HUDEP-2 (cell line): ENCODE data around the gene NR1H2.
"Not testable (repeated sequence)": the region's sequence is repeated elsewhere in the genome, so short reads cannot be mapped to it uniquely, and the experiment has no call there.

Experiments
- DNase-seq, 76 experiments: peaks; one replicate each; lab custom pipeline; 2025; ENCODE audit not compliant: unreplicated experiment in 76 of 76; lab: John Stamatoyannopoulos, UW

NR1H2 gene

DNA sequence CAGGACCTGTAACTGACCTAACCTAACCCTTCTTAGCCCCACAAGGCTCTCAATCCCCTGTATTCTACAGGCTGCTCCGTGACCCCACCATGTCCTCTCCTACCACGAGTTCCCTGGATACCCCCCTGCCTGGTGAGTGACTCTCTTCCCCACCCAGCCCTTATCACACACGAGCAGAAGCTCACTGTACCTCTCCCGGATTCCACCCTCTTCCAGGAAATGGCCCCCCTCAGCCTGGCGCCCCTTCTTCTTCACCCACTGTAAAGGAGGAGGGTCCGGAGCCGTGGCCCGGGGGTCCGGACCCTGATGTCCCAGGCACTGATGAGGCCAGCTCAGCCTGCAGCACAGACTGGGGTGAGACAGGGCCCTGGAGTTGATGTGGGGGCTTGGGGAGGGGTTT, 1.3 kb downstream of the NR1H2 start:
- peak in 65 of 76 experiments; percentile 29 to 91 (median 71) for DNase-seq

- no peak for DNase-seq
Measured at GRCh38 chr19:50378169-50378862, 2.1 kb downstream of the NR1H2 start.

- DNase-seq: no peak
Measured at GRCh38 chr19:50378863-50379236, 2.6 kb downstream of the NR1H2 start.

- no peak for DNase-seq
Measured at GRCh38 chr19:50379602-50380001, 3.3 kb downstream of the NR1H2 start.

- no peak for DNase-seq
Measured at GRCh38 chr19:50380137-50380536, 3.9 kb downstream of the NR1H2 start.

- DNase-seq: peak in 14 of 76 experiments; percentile 13 to 65 (median 36)
Measured at GRCh38 chr19:50380751-50381151, 4.5 kb downstream of the NR1H2 start.

- peak in 7 of 76 experiments; percentile 18 to 40 (median 26) for DNase-seq
Measured at GRCh38 chr19:50381881-50382729, 5.8 kb downstream of the NR1H2 start.

DNA sequence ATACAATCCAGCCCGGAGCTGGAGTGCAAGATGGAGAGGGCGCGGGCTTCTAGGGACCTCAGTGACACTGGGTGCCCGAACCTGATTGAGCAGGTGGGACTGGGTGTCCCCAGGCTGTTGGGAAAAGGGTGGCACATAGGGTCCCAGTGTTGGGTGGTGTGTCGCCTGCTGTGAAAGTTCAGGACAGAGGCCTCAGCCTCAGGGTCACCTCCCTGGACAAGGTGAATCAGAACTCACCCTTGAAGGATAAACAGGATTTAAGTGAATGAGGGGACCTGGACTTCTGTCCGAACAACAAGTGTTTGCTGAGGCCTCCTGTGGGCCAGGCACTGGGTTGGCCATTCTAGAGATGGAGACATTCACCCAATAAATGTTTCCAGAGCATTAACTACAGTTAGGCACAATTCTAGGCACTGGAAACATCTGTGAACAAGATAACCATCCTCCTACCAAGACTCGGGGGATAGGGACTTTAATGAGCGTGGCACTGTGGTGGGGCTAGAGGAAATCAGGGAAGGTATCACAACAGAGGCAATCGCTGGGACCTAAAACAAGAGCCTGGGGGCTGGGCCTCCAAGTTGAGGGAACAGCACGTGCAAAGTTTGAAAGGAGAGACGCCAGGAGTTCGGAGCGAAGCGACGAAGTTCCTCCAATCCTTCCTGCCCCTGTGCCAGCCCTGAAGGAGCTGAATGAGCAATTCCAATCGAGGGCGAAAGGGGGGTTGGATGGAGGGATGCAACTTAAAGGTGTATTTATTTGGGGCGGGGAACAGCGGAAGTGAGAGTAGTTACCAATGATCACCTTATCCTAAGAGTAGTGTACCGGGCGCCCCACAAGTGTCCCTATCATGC, 7.0 kb downstream of the NR1H2 start:
- DNase-seq: peak in 3 of 76 experiments; percentile 23 to 48 (median 32)

DNA sequence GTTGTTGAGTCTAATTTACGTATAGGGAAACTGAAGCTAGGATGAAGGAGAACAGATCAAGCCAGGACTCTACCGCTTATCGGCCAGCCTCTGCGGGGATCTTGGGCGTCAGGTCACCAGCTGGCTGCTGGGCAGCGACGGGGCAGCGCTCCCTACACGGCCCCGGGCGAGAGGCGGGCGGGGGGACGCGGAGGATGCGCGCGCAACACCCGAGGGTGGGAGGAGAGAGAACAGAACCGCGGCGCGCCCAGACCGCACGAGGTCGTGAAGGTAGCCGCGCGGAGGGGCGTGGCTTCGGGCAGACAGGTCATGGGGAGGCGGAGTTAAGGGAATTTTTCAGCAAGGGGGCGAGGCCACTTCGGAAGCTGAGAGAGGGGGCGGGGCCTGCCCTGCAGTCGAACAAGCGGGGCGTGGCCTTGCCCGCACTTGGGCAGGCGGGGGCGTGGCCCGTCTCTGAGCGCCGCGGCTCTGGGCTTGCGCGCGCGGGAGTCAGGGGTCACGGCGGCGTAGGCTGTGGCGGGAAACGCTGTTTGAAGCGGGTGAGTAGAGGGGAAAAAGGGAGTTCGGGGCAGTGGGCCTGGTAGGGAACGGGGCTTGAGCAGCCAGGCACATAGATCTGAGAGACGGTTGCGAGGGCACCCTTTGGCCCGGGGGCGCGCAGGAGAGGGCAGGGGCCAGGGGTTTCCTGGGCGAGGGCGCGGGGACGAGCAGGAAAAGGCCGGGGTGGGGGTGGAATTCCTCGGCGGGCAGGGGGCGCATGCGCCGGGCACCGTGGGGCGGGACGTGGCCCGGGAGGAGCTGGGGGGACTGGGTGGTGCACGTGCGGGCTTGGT, 7.8 kb downstream of the NR1H2 start, which contains the start of gene POLD1:
POLD1 (plus strand) TSS at position 496 of the 833 bp plus-strand sequence. CDS start 14,505 bp downstream, outside the sequence.
- peak; percentile 81 to 100 (median 99) for DNase-seq

- peak in 47 of 76 experiments; percentile 20 to 73 (median 46) for DNase-seq
Measured at GRCh38 chr19:50384685-50385535, 8.7 kb downstream of the NR1H2 start.

GRCh38 chr19:50387176-50387867, 11.1 kb downstream of the NR1H2 start:
- DNase-seq: no peak

DNA sequence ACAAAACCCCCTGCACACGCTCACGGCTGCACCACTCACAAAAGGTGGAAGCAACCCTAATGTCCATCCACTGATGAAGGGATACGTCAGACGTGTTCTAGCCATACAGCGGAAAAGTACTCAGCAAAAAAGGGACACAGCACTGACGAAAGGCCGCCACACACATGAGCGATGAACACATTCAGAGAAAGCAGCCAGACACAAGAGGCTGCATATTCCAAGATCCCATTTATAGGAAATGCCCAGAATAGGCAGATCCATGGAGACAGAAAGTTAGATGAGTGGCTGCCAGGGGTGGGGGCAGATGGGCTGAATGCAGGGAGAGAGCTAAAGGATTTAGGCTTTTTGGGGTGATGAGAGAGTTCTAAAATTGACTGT, 11.6 kb downstream of the NR1H2 start:
- DNase-seq: no peak

DNA sequence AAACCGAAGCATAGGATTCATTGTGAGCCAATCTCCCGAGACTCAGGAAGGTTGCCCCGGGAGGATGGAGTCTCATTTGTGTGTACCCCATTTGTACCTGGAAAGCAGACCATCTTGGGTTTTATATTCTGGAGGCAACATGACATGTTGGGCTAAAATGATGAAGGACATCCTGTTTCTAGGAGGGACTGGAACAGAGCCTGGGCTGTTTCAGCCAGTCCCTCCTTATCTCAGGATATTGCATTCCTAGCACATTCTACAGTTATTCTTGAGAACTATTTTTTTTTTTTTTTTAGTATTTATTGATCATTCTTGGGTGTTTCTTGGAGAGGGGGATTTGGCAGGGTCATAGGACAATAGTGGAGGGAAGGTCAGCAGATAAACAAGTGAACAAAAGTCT, 14.0 kb downstream of the NR1H2 start:
- DNase-seq: not testable (repeated sequence)

DNA sequence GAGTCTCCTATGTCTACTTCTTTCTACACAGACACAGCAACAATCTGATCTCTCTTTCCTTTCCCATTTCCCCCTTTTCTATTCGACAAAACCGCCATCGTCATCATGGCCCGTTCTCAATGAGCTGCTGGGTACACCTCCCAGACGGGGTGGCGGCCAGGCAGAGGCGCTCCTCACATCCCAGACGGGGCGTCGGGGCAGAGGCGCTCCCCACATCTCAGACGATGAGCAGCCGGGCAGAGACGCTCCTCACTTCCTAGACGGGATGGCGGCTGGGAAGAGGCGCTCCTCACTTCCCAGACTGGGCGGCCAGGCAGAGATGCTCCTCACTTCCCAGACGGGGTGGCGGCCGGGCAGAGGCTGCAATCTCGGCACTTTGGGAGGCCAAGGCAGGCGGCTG, 14.7 kb downstream of the NR1H2 start:
- DNase-seq: not testable (repeated sequence)

GRCh38 chr19:50392759-50393158, 16.5 kb downstream of the NR1H2 start:
- no peak for DNase-seq

DNA sequence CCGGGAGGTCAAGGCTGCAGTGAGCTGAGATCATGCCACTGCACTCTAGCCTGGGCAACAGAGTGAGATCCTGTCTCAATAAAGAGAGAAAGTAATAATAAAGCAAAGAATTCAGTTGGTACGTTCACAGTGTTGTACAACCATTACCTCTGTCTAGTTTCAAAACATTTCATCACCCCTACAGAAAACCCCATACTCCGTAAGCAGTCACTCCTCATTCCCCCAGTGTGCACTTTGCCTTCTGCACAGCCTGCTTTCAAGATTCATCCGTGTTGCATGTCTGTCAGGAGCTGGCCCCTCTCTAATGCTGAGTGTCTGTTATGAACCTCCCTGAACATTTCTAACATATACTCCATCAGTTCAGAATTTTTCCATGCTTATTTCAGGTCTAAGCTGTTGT, 17.3 kb downstream of the NR1H2 start:
- no peak for DNase-seq

GRCh38 chr19:50394017-50394416, 17.8 kb downstream of the NR1H2 start:
- DNase-seq: no peak

DNA sequence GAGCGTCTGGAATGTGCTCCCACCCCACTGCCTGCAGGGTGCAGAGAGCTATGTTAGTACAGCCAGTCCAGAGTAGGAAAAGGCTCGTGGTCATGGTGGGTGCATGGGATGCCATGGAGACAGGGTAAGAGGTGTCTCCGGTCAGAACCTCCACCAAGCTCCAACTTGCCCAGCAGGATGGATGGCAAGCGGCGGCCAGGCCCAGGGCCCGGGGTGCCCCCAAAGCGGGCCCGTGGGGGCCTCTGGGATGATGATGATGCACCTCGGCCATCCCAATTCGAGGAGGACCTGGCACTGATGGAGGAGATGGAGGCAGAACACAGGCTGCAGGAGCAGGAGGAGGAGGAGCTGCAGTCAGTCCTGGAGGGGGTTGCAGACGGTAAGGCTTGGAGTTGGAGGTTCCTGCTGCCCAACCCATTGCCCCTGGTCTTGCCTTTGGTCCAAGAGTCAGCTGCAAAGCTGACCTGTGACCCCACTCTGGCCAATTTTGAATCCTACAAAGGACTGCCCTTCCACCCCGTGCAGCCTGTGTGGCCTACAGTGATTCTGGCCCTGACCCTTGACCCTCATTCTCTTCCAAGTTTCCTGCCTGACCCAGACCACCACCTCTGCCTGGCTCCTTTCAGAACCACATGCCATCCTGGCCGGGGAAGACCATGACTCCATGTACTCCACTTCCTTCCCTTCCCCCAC, 22.6 kb downstream of the NR1H2 start:
- no peak for DNase-seq
